ENCODE data around the gene DDHD1.
"Not testable (repeated sequence)": the region's sequence is repeated elsewhere in the genome, so short reads cannot be mapped to it uniquely, and the experiment has no call there.

Gene DDHD1

DNA sequence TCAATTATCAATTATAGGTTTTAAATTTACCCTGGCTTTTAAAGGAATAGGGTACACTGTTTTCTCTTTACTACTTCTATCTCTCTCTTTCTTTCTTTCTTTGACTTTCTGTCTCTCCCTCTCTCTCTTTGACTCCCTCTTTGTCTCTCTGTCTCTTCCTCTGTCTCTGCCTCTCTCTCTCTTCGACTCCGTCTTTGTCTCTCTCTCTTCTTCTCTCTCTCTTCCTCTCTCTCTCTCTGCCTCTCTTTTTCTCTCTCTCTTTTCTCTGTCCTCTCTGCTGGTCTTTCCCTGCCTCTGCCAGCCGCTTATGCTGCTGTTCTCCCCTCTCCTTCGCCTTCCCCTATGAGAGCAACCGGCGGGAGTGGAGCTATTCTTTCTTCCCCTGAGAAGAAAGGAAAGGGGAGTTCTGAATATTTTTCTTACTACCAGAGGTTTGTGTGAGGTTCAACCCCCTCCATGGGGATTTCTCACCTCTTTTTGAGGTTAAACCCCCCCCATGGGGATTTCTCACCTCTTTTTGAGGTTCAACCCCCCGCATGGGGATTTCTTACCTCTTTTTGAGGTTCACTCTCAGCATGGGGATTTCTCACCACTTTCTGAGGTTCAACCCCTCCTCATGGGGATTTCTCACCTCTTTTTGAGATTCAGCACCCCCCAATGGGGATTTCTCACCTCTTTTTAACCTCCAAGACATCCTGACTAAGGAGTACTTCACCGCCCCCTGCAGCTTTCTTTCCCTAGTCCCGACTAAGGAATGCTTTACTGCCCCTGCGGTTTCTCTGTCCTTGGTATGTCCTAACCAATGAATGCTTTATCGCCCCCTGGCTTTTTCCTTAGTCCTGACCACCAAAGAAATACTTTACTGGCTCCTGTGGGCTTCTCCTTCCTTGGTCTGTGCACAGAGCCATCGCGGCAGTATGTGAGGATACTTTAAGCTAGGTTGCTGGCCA is 27.4 kb upstream of the DDHD1 start:
- TF ChIP-seq CTCF (IDR thresholded peaks at IDR 0.05; ENCODE audit: poor library complexity, severe bottlenecking) = no peak
- Histone ChIP-seq H3K36me3 (ENCODE audit: low read depth) (no peaks in the 10 kb centered on the region), H3K4me3 (ENCODE audit: severe bottlenecking) (no peak overlapping the region), H3K27ac (ENCODE audit: poor library complexity, severe bottlenecking) (no peak overlapping the region), H3K27me3 (ENCODE audit: insufficient read depth, poor library complexity, severe bottlenecking) (no peaks in the 10 kb centered on the region), H3K4me1 (ENCODE audit: insufficient read depth, poor library complexity, severe bottlenecking) (no peaks in the 10 kb centered on the region), H3K9me3 (ENCODE audit: severe bottlenecking) (no peaks in the 10 kb centered on the region)
- DNase-seq (ENCODE audit: low spot score) (no peak), ATAC-seq (ENCODE audit: low read depth) (no peak)

DNA sequence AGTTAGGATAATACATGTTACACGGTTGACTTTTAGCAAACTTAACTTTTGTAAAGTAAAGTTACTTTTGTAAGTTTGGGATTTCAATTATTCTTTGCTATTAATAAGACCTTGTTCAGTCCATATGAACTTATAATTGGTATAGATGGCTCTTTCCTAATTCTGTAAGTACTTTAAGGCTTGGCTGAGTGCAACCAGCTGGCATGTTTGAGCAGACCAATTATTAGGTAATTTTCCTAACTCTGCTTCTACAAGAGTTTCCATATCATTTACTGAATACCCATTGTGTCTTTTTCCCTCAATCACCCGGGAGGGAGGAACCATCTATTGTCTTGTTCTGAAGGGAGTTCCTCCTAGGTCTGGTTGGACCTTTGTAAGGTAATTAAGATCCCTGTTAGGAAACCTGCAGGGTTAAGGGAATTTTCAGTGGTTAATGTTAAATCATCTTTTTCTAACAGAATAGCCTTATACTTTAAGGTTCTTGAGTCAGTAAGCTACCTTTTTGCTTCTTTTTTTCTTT is 26.4 kb upstream of the DDHD1 start:
- ATAC-seq (ENCODE audit: low read depth); DNase-seq (ENCODE audit: low spot score); H3K27ac ChIP-seq (ENCODE audit: poor library complexity, severe bottlenecking); H3K9me3 ChIP-seq (ENCODE audit: severe bottlenecking); H3K4me3 ChIP-seq (ENCODE audit: severe bottlenecking); H3K36me3 ChIP-seq (ENCODE audit: low read depth); H3K4me1 ChIP-seq (ENCODE audit: insufficient read depth, poor library complexity, severe bottlenecking); H3K27me3 ChIP-seq (ENCODE audit: insufficient read depth, poor library complexity, severe bottlenecking): not testable (repeated sequence)

- Histone ChIP-seq H3K27me3 (ENCODE audit: insufficient read depth, poor library complexity, severe bottlenecking) (no peaks in the 10 kb centered on the region), H3K9me3 (ENCODE audit: severe bottlenecking) (no peaks in the 10 kb centered on the region), H3K36me3 (ENCODE audit: low read depth) (no peaks in the 10 kb centered on the region), H3K4me3 (ENCODE audit: severe bottlenecking) (no peak overlapping the region), H3K27ac (ENCODE audit: poor library complexity, severe bottlenecking) (no peak overlapping the region), H3K4me1 (ENCODE audit: insufficient read depth, poor library complexity, severe bottlenecking) (no peaks in the 10 kb centered on the region)
- ATAC-seq (ENCODE audit: low read depth) = no peak
- no peak for TF ChIP-seq CTCF (IDR thresholded peaks at IDR 0.05; ENCODE audit: poor library complexity, severe bottlenecking)
- no peak for DNase-seq (ENCODE audit: low spot score)
Observed at GRCh38 chr14:53175375-53175774, 22.3 kb upstream of the DDHD1 start.

DNA sequence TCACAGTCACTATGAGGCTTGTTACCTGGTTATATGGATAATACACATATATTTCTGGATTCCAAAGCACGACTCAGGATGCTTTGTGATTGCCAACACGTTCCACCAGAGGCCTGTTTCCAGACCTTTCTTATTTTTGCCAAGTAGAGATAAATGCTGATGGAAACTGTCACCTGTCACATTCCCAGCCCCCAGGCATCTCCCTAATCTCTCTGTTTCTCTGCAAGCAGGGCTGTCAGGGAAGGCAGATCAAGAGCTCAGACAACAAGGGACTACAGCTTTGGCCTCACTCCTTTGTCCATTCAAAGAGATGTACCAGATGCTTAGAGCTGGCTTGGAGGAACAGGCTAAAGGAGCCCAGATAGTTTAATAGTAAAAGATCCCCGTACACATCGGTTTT is 21.8 kb upstream of the DDHD1 start:
- no peak for TF ChIP-seq CTCF (IDR thresholded peaks at IDR 0.05; ENCODE audit: poor library complexity, severe bottlenecking)
- ATAC-seq (ENCODE audit: low read depth) (no peak), DNase-seq (ENCODE audit: low spot score) (no peak)
- no peaks in the 10 kb centered on the region for H3K36me3 ChIP-seq (ENCODE audit: low read depth)
- no peak overlapping the region for H3K4me3 ChIP-seq (ENCODE audit: severe bottlenecking)
- no peaks in the 10 kb centered on the region for H3K4me1 ChIP-seq (ENCODE audit: insufficient read depth, poor library complexity, severe bottlenecking)
- H3K9me3 ChIP-seq (ENCODE audit: severe bottlenecking) = no peaks in the 10 kb centered on the region
- H3K27ac ChIP-seq (ENCODE audit: poor library complexity, severe bottlenecking) = no peak overlapping the region
- no peaks in the 10 kb centered on the region for H3K27me3 ChIP-seq (ENCODE audit: insufficient read depth, poor library complexity, severe bottlenecking)

DNA sequence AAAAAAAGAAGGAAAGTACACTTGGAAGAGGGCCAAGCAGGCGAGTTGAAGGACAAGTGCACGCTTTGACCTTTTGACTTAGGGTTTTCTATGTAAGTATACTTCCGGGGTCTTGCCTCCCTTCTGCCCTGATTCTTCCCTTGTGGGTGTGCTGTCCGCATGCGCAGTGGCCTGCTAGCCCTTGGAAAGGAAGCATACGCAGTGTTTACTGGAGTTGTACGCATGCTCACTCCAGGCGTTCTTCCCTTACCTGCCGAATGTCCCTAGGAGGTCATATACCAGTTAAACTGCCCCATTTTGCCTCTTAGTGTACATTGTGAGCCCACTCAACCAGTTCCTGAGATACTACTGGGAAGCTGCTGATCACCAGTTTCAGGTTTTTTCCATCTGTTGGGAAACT is 15.7 kb upstream of the DDHD1 start:
- Histone ChIP-seq H3K4me3 (ENCODE audit: severe bottlenecking) (no peak overlapping the region), H3K9me3 (ENCODE audit: severe bottlenecking) (no peaks in the 10 kb centered on the region), H3K4me1 (ENCODE audit: insufficient read depth, poor library complexity, severe bottlenecking) (peaks cover 4% of the 10 kb centered on the region), H3K36me3 (ENCODE audit: low read depth) (no peaks in the 10 kb centered on the region), H3K27ac (ENCODE audit: poor library complexity, severe bottlenecking) (no peak overlapping the region), H3K27me3 (ENCODE audit: insufficient read depth, poor library complexity, severe bottlenecking) (no peaks in the 10 kb centered on the region)
- no peak for TF ChIP-seq CTCF (IDR thresholded peaks at IDR 0.05; ENCODE audit: poor library complexity, severe bottlenecking)
- no peak for ATAC-seq (ENCODE audit: low read depth)
- no peak for DNase-seq (ENCODE audit: low spot score)

Data from RWPE2 (cell line).